Endothelial cell of umbilical vein (primary cell): ENCODE results near the gene ZNF664. TPM values are rescaled to one million over a fixed set of nuclear protein-coding genes. Genes with fewer than 3 reads are reported as not detected.

ENCODE experiments used
- BruUV-seq: library from RNA; stranded (reverse); fragments of 400-500 nt; replicated peaks from 2 replicates; lab custom pipeline; 2021; lab: Mats Ljungman, UMichigan
- CTCF ChIA-PET: fragments of 300-600, 350-600 bp; sonication (Branson Sonifier 250); formaldehyde crosslinking; loops from one replicate; lab custom pipeline; 2021; ENCODE audit warnings: antibody characterized with exemption, inconsistent platforms; lab: Charles Lee
- POLR2A ChIA-PET: fragments of 300-600, 350-600 bp; sonication (Branson Sonifier 250); formaldehyde crosslinking; loops from one replicate; lab custom pipeline; 2021; ENCODE audit warnings: antibody characterized with exemption, inconsistent platforms; lab: Charles Lee
- DNase-seq: peaks from one replicate; pipeline ENCODE4 v3.0.0-alpha.2; 2011; ENCODE audit warnings: low read depth, low spot score
- FAIRE-seq: peaks from 2 replicates; lab custom pipeline; 2011; peaks lifted over from hg19 to GRCh38; lab: Jason Lieb, UNC
- H2AFZ ChIP-seq: 2 replicates; pipeline ENCODE4 v1.6.0; 2012; ENCODE audit warnings: low read depth, low read length, control low read depth, inconsistent platforms
- H3K27ac ChIP-seq: 2 replicates; pipeline ENCODE4 v1.5.1; 2011; ENCODE audit warnings: low read depth, mild to moderate bottlenecking, control low read depth, low read length, moderate library complexity; ENCODE audit not compliant: insufficient read depth
- H3K27me3 ChIP-seq, 2 experiments: 2 replicates each; pipeline versions ENCODE4 v1.6.0 to v1.6.1; 2011; ENCODE audit warnings: low read length in 2 of 2, mixed read lengths in 1 of 2; ENCODE audit not compliant: control insufficient read depth in 2 of 2, insufficient read depth in 2 of 2
- H3K36me3 ChIP-seq, 2 experiments: 2 replicates in 1 of 2; 3 replicates in 1 of 2; pipeline ENCODE4 v1.5.1; 2011; ENCODE audit warnings: low read length in 2 of 2, mild to moderate bottlenecking in 1 of 2, moderate library complexity in 1 of 2; ENCODE audit not compliant: control insufficient read depth in 2 of 2, insufficient read depth in 2 of 2; ENCODE audit errors: extremely low read depth in 1 of 2
- H3K4me1 ChIP-seq: 3 replicates; pipeline ENCODE4 v1.5.1; 2011; ENCODE audit warnings: mild to moderate bottlenecking, low read length; ENCODE audit not compliant: control insufficient read depth, insufficient read depth; ENCODE audit errors: extremely low read depth
- H3K4me2 ChIP-seq: 2 replicates; pipeline ENCODE4 v1.6.1; 2011; ENCODE audit warnings: low read length, control low read depth, mixed read lengths; ENCODE audit not compliant: insufficient read depth
- H3K4me3 ChIP-seq, 3 experiments: fragments of 200-600 bp in 1 of 3; sonication (generic), shearing (Covaris generic) in 1 of 3; replicated peaks in 1 of 3; 2 replicates each; pipeline ENCODE4 v1.5.1; 2011 to 2016; ENCODE audit warnings: control low read depth in 3 of 3, low read length in 3 of 3, mild to moderate bottlenecking in 2 of 3, inconsistent platforms in 1 of 3, low read depth in 1 of 3, moderate library complexity in 1 of 3; ENCODE audit not compliant: insufficient read depth in 1 of 3
- H3K79me2 ChIP-seq: 2 replicates; pipeline ENCODE4 v1.6.0; 2012; ENCODE audit warnings: low read length, inconsistent platforms; ENCODE audit not compliant: control insufficient read depth, insufficient read depth
- H3K9ac ChIP-seq: replicated peaks from 2 replicates; pipeline ENCODE3; 2011; ENCODE audit warnings: low read length, control low read depth; ENCODE audit not compliant: insufficient read depth; ENCODE audit errors: extremely low read depth
- H3K9me1 ChIP-seq: replicated peaks from 3 replicates; pipeline ENCODE4 v1.6.0; 2011; ENCODE audit warnings: mild to moderate bottlenecking, low read length; ENCODE audit not compliant: control insufficient read depth, insufficient read depth; ENCODE audit errors: extremely low read depth
- H3K9me3 ChIP-seq: replicated peaks from 2 replicates; pipeline ENCODE4 v1.5.1; 2012; ENCODE audit warnings: low read length, inconsistent platforms; ENCODE audit not compliant: control insufficient read depth, insufficient read depth
- H4K20me1 ChIP-seq: replicated peaks from 2 replicates; pipeline ENCODE3; 2011; ENCODE audit warnings: mild to moderate bottlenecking, low read length; ENCODE audit not compliant: control insufficient read depth, insufficient read depth; ENCODE audit errors: extremely low read depth
- CTCF ChIP-seq, 2 donors: IDR thresholded peaks; 1 replicate in 1 of 2; 2 replicates in 1 of 2; pipeline ENCODE4 v1.5.1; 2011; ENCODE audit warnings: low read length in 2 of 2, mild to moderate bottlenecking in 2 of 2, moderate library complexity in 2 of 2, control low read depth in 1 of 2, inconsistent platforms in 1 of 2, low read depth in 1 of 2; ENCODE audit not compliant: insufficient read depth in 1 of 2; ENCODE audit errors: extremely low read depth in 1 of 2
- EZH2 ChIP-seq: IDR thresholded peaks from 2 replicates; pipeline ENCODE4 v1.6.1; 2012; ENCODE audit warnings: borderline replicate concordance, low read depth, mild to moderate bottlenecking, moderate library complexity, low read length, inconsistent platforms; ENCODE audit not compliant: severe bottlenecking
- dilution Hi-C: fragments of 300-500 bp; cut with MboI; formaldehyde crosslinking; loops from one replicate; pipeline ENCODE4 v1.15.0; 2019; ENCODE audit warnings: low sequenced_read_pairs; ENCODE audit not compliant: extremely low pct_ligation_motif_present
- intact Hi-C: fragments of 100-400 bp; cut with micrococcal nuclease; formaldehyde crosslinking; loops from one replicate; pipeline ENCODE4 v1.10.0; 2022
- polyA plus RNA-seq, 4 experiments: library from polyadenylated mRNA; depleted of rRNA in 3 of 4; stranded (reverse) in 3 of 4; unstranded in 1 of 4; fragments of >200 nt; gene quantifications; 2 replicates each; pipeline versions ENCODE4 v1.2.1 to v1.2.3, GENCODE V29; 2011 to 2012; ENCODE audit warnings: missing spikeins in 1 of 4
- total RNA-seq: library from RNA; stranded (reverse); gene quantifications from 2 replicates; pipeline ENCODE4 v1.2.3, GENCODE V29; 2021

Gene ZNF664
- total and polyA plus RNA-seq, 2 donors (not counting 3 experiments of a cell fraction or from before 2014, with no cell fraction given): 29.8 to 71.3 TPM

GRCh38 chr12:124032265-124032886, 59.4 kb downstream of the ZNF664 start:
- CTCF ChIA-PET: interaction anchor here (0.6 to 4.7 kb wide), 64 partner anchors 8 to 874 kb away, joined by 3 to 133 read pairs (median 4); no protein-coding TSS in a partner anchor
- peak; percentile 59 for DNase-seq
- intact Hi-C loops: loop anchor here (1.0 kb wide), 1 partner anchor 127 kb away; no protein-coding TSS in a partner anchor

More at GRCh38 chr12:124032265-124032886, 59.4 kb downstream of the ZNF664 start:
- POLR2A ChIA-PET: no interaction called here
- Histone ChIP-seq H3K79me2 (no peaks in the 10 kb centered on the region), H3K4me3 (no peak overlapping the region), H3K27me3 (peaks cover 0 to 3% of the 10 kb centered on the region in 2 experiments), H3K4me1 (peaks cover 6% of the 10 kb centered on the region), H4K20me1 (no peaks in the 10 kb centered on the region), H3K9me3 (no peaks in the 10 kb centered on the region), H3K9ac (no peak overlapping the region), H3K36me3 (no peaks in the 10 kb centered on the region), H3K4me2 (no peak overlapping the region), H3K9me1 (no peaks in the 10 kb centered on the region), H3K27ac (no peak overlapping the region), H2AFZ (no peak overlapping the region)
- FAIRE-seq: peak; percentile 95
- BruUV-seq: no TSS peak
- TF ChIP-seq EZH2 (no peak), CTCF (IDR thresholded peaks at IDR 0.05; ENCODE audit: extremely low read depth in 1 of 2, insufficient read depth in 1 of 2, low read depth in 1 of 2, low read length in 2 of 2) (peak; percentile 81 to 88)
- dilution Hi-C loops: no loop called here
